Right ventricle myocardium superior (tissue), 1 donor: ENCODE measurements around the gene MRPL44. TPM values are rescaled to one million over a fixed set of nuclear protein-coding genes. Genes with fewer than 3 reads are reported as not detected.
"Not testable (repeated sequence)": the region's sequence is repeated elsewhere in the genome, so short reads cannot be mapped to it uniquely, and the experiment has no call there.

Experiments used
- ATAC-seq: fragments of 200-7000 bp; cut with Tn5 transposase; one replicate; pipeline ENCODE4 v1.9.1; 2020; ENCODE audit warnings: mild to moderate bottlenecking; ENCODE audit not compliant: poor library complexity
- DNase-seq: peaks from one replicate; pipeline ENCODE4 v3.0.0-alpha.2; 2020
- intact Hi-C: fragments of 100-400 bp; cut with DNase I; formaldehyde crosslinking; loops from one replicate; pipeline ENCODE4 v1.11.2; 2022
- total RNA-seq: library from RNA; stranded (reverse); fragmentation: NEBNext Ultra II Directional; extraction: Animal tissue kit (Norgen Biotek cat#: 25700); gene quantifications from one replicate; pipeline ENCODE4 v1.2.1, GENCODE V29; 2021
- donor health status: DM: no; HTN: yes; CAD: no; lungs with severe emphysema.

The MRPL44 gene
- total RNA-seq, 1 donor from 2014 or later, result 33.9 TPM

GRCh38 chr2:223932816-223933800, 24.2 kb upstream of the MRPL44 start:
- no peak for DNase-seq
- intact Hi-C loops, result no loop called here
- ATAC-seq, result no peak

- ATAC-seq, result no peak
- intact Hi-C loops, result no loop called here
- no peak for DNase-seq
Observed at GRCh38 chr2:223934870-223935269, 22.4 kb upstream of the MRPL44 start.

GRCh38 chr2:223935459-223936125, 21.7 kb upstream of the MRPL44 start:
- ATAC-seq, result no peak
- intact Hi-C loops, result no loop called here
- DNase-seq, result no peak

- DNase-seq (no peak), ATAC-seq (no peak)
- intact Hi-C loops, result no loop called here
Observed at GRCh38 chr2:223936862-223937326, 20.4 kb upstream of the MRPL44 start.

DNA sequence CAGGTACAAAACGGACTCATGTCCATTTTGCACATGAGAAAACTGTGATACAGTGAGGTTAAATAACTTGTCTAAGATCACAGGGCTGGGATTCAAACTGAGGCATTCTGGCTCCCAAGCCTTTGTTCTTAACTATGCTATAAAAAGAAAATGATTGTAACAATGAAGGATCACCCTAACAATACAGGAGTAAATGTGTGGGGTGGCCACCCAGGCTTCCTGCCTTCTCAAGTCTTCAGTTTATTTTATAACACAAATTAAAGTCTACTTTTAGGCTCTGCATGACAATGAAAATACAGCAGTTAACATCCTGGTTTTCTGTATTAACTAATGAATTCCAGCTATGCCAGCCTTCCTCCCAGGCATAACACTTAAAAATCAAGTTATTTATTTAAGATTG, 19.7 kb upstream of the MRPL44 start:
- intact Hi-C loops, result no loop called here
- no peak for DNase-seq
- ATAC-seq, result peak; percentile 19

- ATAC-seq, DNase-seq: not testable (repeated sequence)
Observed at GRCh38 chr2:223939438-223939837, 17.8 kb upstream of the MRPL44 start.

DNA sequence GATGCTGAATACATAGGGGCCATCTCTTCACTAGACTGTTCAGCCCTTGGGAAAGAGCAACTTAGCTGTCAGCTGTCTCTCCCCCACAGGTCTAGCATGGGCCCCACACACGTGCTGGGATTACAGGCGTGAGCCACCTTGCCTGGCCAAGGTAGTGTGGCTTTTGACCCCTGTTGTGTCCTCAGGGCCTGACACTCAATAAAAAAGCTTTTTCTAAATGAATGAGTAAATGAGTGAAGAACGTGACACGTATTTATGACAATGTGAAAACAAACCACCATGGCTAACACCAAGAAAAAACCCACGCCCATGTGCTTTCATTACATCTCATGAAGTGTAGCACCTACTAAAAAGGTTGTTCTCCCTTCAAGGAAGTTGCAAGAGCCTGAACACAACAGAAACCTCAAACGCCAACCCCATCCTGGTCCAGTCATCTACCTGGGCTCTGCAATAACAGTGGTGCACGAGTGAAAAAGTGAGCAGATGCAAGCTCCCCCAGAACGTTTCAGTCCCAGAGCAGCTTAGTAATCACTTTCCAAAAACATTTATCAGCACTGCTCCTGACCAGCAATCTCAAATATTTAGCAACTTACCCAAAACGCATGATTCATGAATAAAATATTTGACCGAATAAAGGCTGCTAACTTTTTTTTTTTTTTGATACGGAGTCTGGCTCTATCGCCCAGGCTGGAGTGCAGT, 15.5 kb upstream of the MRPL44 start:
- intact Hi-C loops, result no loop called here
- DNase-seq (no peak), ATAC-seq (no peak)

More at GRCh38 chr2:223939438-223939837, 17.8 kb upstream of the MRPL44 start:
- intact Hi-C loops, result not testable (repeated sequence)

DNA sequence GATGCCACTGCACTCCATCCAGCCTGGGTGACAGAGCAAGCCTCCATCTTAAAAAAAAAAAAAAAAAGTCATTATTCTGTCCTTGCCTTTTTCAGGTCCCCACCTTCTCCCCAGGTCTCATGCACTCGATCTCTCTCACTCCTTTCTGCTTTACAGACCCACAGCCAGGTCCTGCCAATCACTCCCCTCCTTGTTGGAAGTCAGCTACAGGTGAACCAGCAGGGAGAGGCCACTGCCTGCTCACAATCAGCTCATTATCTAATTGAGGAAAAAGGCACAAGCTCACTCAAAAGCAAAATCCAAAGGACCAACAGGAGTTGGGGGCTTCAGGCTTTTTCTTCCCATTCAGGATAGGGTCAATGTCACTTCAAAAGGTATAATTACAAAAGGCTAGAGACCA, 14.1 kb upstream of the MRPL44 start:
- intact Hi-C loops, result no loop called here
- ATAC-seq (no peak), DNase-seq (no peak)

DNA sequence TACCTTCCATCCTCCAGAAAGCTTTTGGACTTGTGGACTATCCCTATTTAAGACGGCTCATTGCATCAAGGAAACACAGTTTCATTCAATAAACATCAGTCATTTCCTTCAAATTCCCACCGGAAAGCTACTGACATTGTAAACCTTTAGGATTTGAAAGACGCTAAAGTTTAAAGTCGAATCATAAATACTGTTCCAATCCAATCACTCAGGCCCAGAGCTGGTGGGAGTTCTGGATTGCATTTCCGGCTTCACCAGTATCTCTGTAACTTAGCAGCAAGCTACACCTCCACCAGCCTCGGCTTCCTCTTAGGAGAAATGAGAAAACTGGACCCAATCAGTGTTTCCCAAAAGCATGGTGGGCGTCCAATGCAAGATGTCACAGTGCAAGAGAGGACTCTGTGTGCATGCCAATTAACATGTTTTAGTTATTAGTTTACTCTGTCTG, 13.7 kb upstream of the MRPL44 start:
- DNase-seq (no peak), ATAC-seq (no peak)

GRCh38 chr2:223944166-223944702, 13.0 kb upstream of the MRPL44 start:
- peak; percentile 66 for DNase-seq
- intact Hi-C loops, result no loop called here
- peak; percentile 72 for ATAC-seq

More for the DNA sequence above, 13.7 kb upstream of the MRPL44 start:
- intact Hi-C loops, result no loop called here

GRCh38 chr2:223944703-223945531, 12.3 kb upstream of the MRPL44 start, which contains the start of gene WDFY1:
Gene WDFY1 (minus strand): TSS chr2:223945335. CDS start chr2:223945284, 51 bp downstream.
- ATAC-seq (peak; percentile 98), DNase-seq (peak; percentile 93)
- intact Hi-C loops, result no loop called here

GRCh38 chr2:223945755-223946154, 11.5 kb upstream of the MRPL44 start:
- DNase-seq, result no peak
- no peak for ATAC-seq
- intact Hi-C loops, result no loop called here

- ATAC-seq, result no peak
- DNase-seq, result no peak
- intact Hi-C loops, result no loop called here
Observed at GRCh38 chr2:223947711-223948205, 9.5 kb upstream of the MRPL44 start.

GRCh38 chr2:223949241-223949840, 7.9 kb upstream of the MRPL44 start:
- DNase-seq, result no peak
- no peak for ATAC-seq
- intact Hi-C loops, result no loop called here

GRCh38 chr2:223950448-223951347, 6.6 kb upstream of the MRPL44 start:
- DNase-seq (no peak), ATAC-seq (no peak)
- intact Hi-C loops, result no loop called here

DNA sequence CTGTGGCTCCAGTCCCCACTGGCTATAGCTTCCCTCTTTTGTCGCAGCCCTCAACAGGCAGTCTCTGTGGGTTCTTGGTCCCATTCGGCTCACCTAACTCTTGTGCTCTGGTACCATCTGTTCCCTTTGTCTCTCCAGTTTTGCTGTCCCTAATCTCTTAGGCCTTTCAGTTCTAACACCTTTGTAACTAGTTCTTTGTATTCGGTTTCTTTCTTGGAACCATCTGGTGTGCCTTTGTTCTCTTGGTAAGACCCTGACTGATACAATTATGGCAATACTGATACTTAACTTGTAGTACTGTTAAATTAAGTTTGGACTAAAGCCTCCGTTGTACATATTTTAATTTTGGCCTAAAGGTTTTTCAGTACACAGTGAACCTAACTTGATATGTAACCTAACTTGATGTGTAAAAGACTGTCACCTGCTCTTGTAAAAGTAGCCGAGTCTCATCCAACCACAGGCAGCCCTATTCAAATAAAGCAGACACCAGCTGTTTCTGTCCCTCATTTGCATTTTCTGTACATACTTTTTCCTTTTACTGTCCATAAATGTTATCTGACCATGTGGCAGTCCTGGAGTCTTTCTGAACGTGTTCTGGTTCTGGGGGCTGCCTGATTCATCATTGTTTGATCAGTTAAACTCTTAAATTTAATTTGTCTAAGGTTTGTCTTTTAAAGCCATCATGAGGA, 4.8 kb upstream of the MRPL44 start:
- intact Hi-C loops, result no loop called here
- no peak for ATAC-seq
- DNase-seq, result no peak
